ENCODE measurements around the gene ADAM23.

The ADAM23 gene

DNA sequence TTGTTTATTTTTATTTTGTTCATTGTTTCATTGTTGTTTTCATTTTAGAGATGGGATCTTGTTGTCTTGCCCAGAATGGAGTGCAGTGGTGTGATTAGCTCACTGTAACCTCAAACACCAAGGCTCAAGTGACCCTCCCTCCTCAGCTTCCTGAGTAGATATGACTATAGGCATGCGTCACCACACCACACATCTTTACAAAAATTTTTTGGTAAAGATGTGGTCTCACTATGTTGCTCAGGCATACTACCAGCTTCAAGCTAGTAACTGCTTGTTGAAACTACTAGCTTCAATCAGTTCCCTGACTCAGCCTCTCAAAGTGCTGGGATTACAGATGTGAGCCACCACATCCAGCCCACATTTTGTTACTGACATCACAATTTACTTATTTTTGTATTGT, 213.8 kb downstream of the ADAM23 start:
- no peak overlapping the region for H3K27ac ChIP-seq
- TF ChIP-seq ZFX (IDR thresholded peaks at IDR 0.05) (no peak), CTCF (conservative IDR thresholded peaks at IDR 0.05) (no peak)

- TF ChIP-seq ZFX (IDR thresholded peaks at IDR 0.05) (no peak), CTCF (conservative IDR thresholded peaks at IDR 0.05) (no peak)
- H3K27ac ChIP-seq = no peak overlapping the region
These were observed 221.9 kb downstream of the ADAM23 start for GRCh38 chr2:206665251-206665650.
